AG04450 (cell line): ENCODE data around the gene KIAA0040. TPM values are rescaled to one million over a fixed set of nuclear protein-coding genes. Genes with fewer than 3 reads are reported as not detected.

Experiments used
- CTCF ChIA-PET: fragments of 300-600, 350-600 bp; formaldehyde crosslinking; extraction: SDS; loops from one replicate; lab custom pipeline; 2022; ENCODE audit warnings: antibody characterized with exemption, inconsistent platforms; lab: Charles Lee
- POLR2A ChIA-PET: fragments of 350-600 bp; formaldehyde crosslinking; extraction: SDS; loops from one replicate; lab custom pipeline; 2021; ENCODE audit warnings: antibody characterized with exemption, inconsistent platforms; lab: Yijun Ruan, JAX
- DNase-seq: peaks from one replicate; pipeline ENCODE4 v3.0.0-alpha.2; 2011; ENCODE audit warnings: low read depth, low spot score
- H3K27ac ChIP-seq: one replicate; pipeline ENCODE4 v1.5.1; 2012; ENCODE audit warnings: low read depth, low read length, control low read depth
- H3K27me3 ChIP-seq: one replicate; pipeline ENCODE4 v1.6.0; 2012; ENCODE audit warnings: low read length; ENCODE audit not compliant: control insufficient read depth, insufficient read depth
- H3K4me3 ChIP-seq: 2 replicates; pipeline ENCODE4 v1.5.1; 2011; ENCODE audit warnings: mild to moderate bottlenecking, low read depth, low read length, control low read depth
- H3K9me3 ChIP-seq: 2 replicates; pipeline ENCODE4 v1.5.1; 2012; ENCODE audit warnings: low read length; ENCODE audit not compliant: control insufficient read depth, insufficient read depth
- CTCF ChIP-seq: IDR thresholded peaks from 2 replicates; pipeline ENCODE4 v1.5.1; 2011; ENCODE audit warnings: low read depth, low read length, control low read depth, inconsistent platforms
- polyA plus RNA-seq: library from polyadenylated mRNA; depleted of rRNA; stranded (reverse); fragments of >200 nt; gene quantifications from 2 replicates; pipeline ENCODE4 v1.2.3, GENCODE V29; 2011

The KIAA0040 gene
- polyA plus RNA-seq, 1 experiment: not detected

- H3K27ac ChIP-seq: no peak overlapping the region
- DNase-seq: no peak
- ChIA-PET POLR2A (no interaction called here), CTCF (no interaction called here)
- no peak overlapping the region for H3K4me3 ChIP-seq
- no peak for TF ChIP-seq CTCF
- no peaks in the 10 kb centered on the region for H3K9me3 ChIP-seq
- no peaks in the 10 kb centered on the region for H3K27me3 ChIP-seq
These were observed 26.3 kb upstream of the KIAA0040 start for GRCh38 chr1:175218786-175219434.

- H3K27ac ChIP-seq: no peak overlapping the region
- CTCF ChIA-PET: no interaction called here
- DNase-seq: no peak
These were observed 25.4 kb upstream of the KIAA0040 start for GRCh38 chr1:175217721-175218531.

GRCh38 chr1:175216444-175216843 lies 23.9 kb upstream of the KIAA0040 start:
- H3K9me3 ChIP-seq: no peaks in the 10 kb centered on the region
- TF ChIP-seq CTCF: no peak
- ChIA-PET CTCF (interaction anchor here (1.4 kb wide), 1 partner anchor 65 kb away, joined by 4 read pairs; no protein-coding TSS in a partner anchor), POLR2A (no interaction called here)
- DNase-seq: no peak
- H3K27ac ChIP-seq: no peak overlapping the region
- H3K4me3 ChIP-seq: no peak overlapping the region
- H3K27me3 ChIP-seq: no peaks in the 10 kb centered on the region

More at GRCh38 chr1:175217721-175218531, 25.4 kb upstream of the KIAA0040 start:
- Histone ChIP-seq H3K4me3 (no peak overlapping the region), H3K9me3 (no peaks in the 10 kb centered on the region), H3K27me3 (no peaks in the 10 kb centered on the region)
- no peak for TF ChIP-seq CTCF
- POLR2A ChIA-PET: no interaction called here

GRCh38 chr1:175211656-175212055 lies 19.1 kb upstream of the KIAA0040 start:
- Histone ChIP-seq H3K4me3 (no peak overlapping the region), H3K27me3 (no peaks in the 10 kb centered on the region), H3K9me3 (no peaks in the 10 kb centered on the region), H3K27ac (no peak overlapping the region)
- POLR2A ChIA-PET: no interaction called here
- CTCF ChIA-PET: no interaction called here
- no peak for DNase-seq
- no peak for TF ChIP-seq CTCF

- CTCF ChIA-PET: no interaction called here
These were observed 18.2 kb upstream of the KIAA0040 start for GRCh38 chr1:175210744-175211143.

More at GRCh38 chr1:175210744-175211143, 18.2 kb upstream of the KIAA0040 start:
- H3K9me3 ChIP-seq: no peaks in the 10 kb centered on the region
- DNase-seq: no peak
- POLR2A ChIA-PET: no interaction called here
- no peak overlapping the region for H3K27ac ChIP-seq
- no peak for TF ChIP-seq CTCF
- no peak overlapping the region for H3K4me3 ChIP-seq
- H3K27me3 ChIP-seq: no peaks in the 10 kb centered on the region
